Stomach smooth muscle (tissue), 2 donors: ENCODE measurements around the gene SND1.

ENCODE experiments used
- H3K27ac ChIP-seq: one replicate; pipeline ENCODE4 v1.7.0; 2013; ENCODE audit warnings: mild to moderate bottlenecking, low read length, inconsistent platforms
- H3K27me3 ChIP-seq, 2 donors: one replicate each; pipeline ENCODE4 v1.7.0; 2013; ENCODE audit warnings: low read length in 2 of 2; ENCODE audit not compliant: insufficient read depth in 2 of 2, control insufficient read depth in 1 of 2
- H3K36me3 ChIP-seq, 2 donors: one replicate each; pipeline ENCODE4 v1.7.0; 2013; ENCODE audit warnings: low read length in 2 of 2; ENCODE audit not compliant: control insufficient read depth in 2 of 2, insufficient read depth in 2 of 2
- H3K4me1 ChIP-seq: one replicate; pipeline ENCODE4 v1.7.0; 2013; ENCODE audit warnings: low read length; ENCODE audit not compliant: control insufficient read depth, insufficient read depth
- H3K4me3 ChIP-seq, 2 donors: one replicate each; pipeline ENCODE4 v1.7.0; 2013; ENCODE audit warnings: low read length in 2 of 2
- H3K9ac ChIP-seq, 2 donors: one replicate each; pipeline ENCODE4 v1.7.0; 2013; ENCODE audit warnings: low read length in 2 of 2, mild to moderate bottlenecking in 1 of 2
- H3K9me3 ChIP-seq, 2 donors: one replicate each; pipeline ENCODE4 v1.7.0; 2013; ENCODE audit warnings: low read length in 2 of 2; ENCODE audit not compliant: control insufficient read depth in 2 of 2
- donor health status: healthy.
- donor health status: Pancreatic carcinoma.

Gene SND1

DNA sequence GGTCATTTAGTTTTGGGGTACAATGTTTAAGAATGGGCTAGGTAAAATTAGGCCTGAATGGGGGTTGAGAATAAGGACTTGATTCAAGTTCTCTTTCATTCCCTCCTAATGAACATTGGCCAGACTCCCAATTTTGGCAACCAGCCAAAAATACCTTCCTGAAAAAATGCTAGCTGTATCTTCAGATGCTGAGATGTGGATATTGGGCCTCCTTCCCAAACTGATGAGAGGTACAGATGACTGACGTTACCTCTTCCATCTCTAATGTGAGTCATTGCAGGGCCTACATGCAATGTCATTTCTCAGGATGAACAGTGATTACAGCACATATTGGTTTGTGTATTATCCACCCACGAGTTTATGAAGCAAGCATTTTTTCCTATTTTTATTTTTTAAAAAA lies 151.6 kb downstream of the SND1 start:
- Histone ChIP-seq H3K4me1 (peaks cover 8% of the 10 kb centered on the region), H3K4me3 (no peak overlapping the region), H3K27ac (no peak overlapping the region), H3K9me3 (no peaks in the 10 kb centered on the region), H3K9ac (no peak overlapping the region), H3K27me3 (no peaks in the 10 kb centered on the region), H3K36me3 (no peaks in the 10 kb centered on the region)

DNA sequence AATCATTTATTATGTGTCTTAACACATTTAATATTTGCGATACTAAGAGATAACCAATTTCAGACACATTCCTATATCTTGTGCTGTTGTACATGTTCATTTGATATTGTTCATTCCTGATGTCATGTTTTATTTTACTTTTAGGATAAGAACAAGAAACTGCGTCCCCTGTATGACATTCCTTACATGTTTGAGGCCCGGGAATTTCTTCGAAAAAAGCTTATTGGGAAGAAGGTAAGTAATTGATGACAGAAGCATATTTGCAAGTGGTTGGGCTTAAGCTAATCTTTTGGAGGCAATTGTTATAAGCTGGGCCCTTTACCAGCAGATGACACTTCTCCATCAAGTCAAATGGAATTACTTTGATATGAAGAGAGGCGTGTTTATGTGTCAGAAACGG lies 155.3 kb downstream of the SND1 start:
- Histone ChIP-seq H3K9me3 (no peaks in the 10 kb centered on the region), H3K4me3 (no peak overlapping the region), H3K27ac (no peak overlapping the region), H3K36me3 (peaks cover 0 to 2% of the 10 kb centered on the region in 2 donors), H3K4me1 (no peaks in the 10 kb centered on the region), H3K27me3 (no peaks in the 10 kb centered on the region), H3K9ac (no peak overlapping the region)

GRCh38 chr7:127807829-127808228 lies 155.8 kb downstream of the SND1 start:
- H3K9me3 ChIP-seq, result no peaks in the 10 kb centered on the region

DNA sequence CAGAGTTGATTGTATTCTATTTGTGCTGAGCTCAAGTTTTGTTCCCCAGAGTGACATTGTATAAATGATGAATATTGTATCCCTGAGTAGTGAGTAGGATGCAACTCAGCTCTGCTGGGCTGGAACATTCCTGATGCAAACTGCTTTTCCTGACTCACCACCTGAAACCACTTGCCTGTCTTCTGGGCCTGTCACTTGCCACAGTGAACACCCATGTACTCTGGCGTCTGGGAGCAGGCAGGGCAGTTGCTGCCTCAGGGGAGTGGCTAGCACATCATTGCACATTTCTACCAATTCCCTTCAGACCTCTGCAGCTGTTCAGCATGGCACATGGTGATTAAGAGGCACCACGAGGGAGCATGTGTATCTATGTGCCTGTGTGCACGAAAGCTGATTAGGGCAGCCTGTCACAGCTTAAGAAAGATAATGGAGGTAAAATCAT lies 157.3 kb downstream of the SND1 start:
- Histone ChIP-seq H3K27me3 (no peaks in the 10 kb centered on the region), H3K36me3 (peaks cover 0 to 2% of the 10 kb centered on the region in 2 donors), H3K9me3 (no peaks in the 10 kb centered on the region), H3K4me3 (no peak overlapping the region), H3K27ac (no peak overlapping the region), H3K4me1 (no peaks in the 10 kb centered on the region), H3K9ac (no peak overlapping the region)

More at GRCh38 chr7:127807829-127808228, 155.8 kb downstream of the SND1 start:
- Histone ChIP-seq H3K27me3 (no peaks in the 10 kb centered on the region), H3K36me3 (peaks cover 0 to 2% of the 10 kb centered on the region in 2 donors), H3K4me1 (no peaks in the 10 kb centered on the region), H3K9ac (no peak overlapping the region), H3K27ac (no peak overlapping the region), H3K4me3 (no peak overlapping the region)

GRCh38 chr7:127810113-127810512 lies 158.1 kb downstream of the SND1 start:
- Histone ChIP-seq H3K4me1 (no peaks in the 10 kb centered on the region), H3K27me3 (no peaks in the 10 kb centered on the region), H3K27ac (no peak overlapping the region), H3K36me3 (peaks cover 0 to 2% of the 10 kb centered on the region in 2 donors), H3K9ac (no peak overlapping the region), H3K9me3 (no peaks in the 10 kb centered on the region), H3K4me3 (no peak overlapping the region)

- H3K9me3 ChIP-seq, result no peaks in the 10 kb centered on the region
- no peaks in the 10 kb centered on the region for H3K4me1 ChIP-seq
- H3K27me3 ChIP-seq, result no peaks in the 10 kb centered on the region
- no peak overlapping the region for H3K9ac ChIP-seq
- no peak overlapping the region for H3K27ac ChIP-seq
- no peak overlapping the region for H3K4me3 ChIP-seq
- H3K36me3 ChIP-seq, result peaks cover 0 to 2% of the 10 kb centered on the region in 2 donors
Measured at GRCh38 chr7:127810696-127811660, 159.0 kb downstream of the SND1 start.

DNA sequence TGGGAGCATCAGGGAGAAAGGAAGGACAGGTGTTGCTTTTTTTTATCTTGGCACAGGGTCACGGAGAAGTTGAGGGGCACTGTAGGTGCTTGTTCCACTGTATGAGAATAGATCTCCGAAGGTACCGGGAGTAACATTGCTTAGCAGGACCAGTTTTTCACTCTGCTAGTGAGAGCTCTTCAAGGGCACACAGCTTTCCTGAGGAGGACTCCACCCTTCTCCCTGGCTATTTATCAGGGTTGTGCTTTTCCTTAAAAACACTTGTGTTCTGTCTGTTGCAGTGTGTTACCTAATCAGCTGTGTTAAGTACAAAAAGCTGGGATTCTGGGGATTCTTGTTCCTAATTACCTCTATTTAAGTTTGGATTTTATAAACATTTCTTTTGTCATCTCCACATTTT lies 160.5 kb downstream of the SND1 start:
- peaks cover 0 to 2% of the 10 kb centered on the region in 2 donors for H3K36me3 ChIP-seq
- H3K9ac ChIP-seq, result no peak overlapping the region
- H3K4me3 ChIP-seq, result no peak overlapping the region
- no peaks in the 10 kb centered on the region for H3K9me3 ChIP-seq
- no peaks in the 10 kb centered on the region for H3K4me1 ChIP-seq
- H3K27me3 ChIP-seq, result no peaks in the 10 kb centered on the region
- no peak overlapping the region for H3K27ac ChIP-seq

- Histone ChIP-seq H3K4me1 (no peaks in the 10 kb centered on the region), H3K27ac (no peak overlapping the region), H3K4me3 (no peak overlapping the region), H3K27me3 (no peaks in the 10 kb centered on the region), H3K9me3 (no peaks in the 10 kb centered on the region), H3K9ac (no peak overlapping the region), H3K36me3 (peaks cover 0 to 2% of the 10 kb centered on the region in 2 donors)
Measured at GRCh38 chr7:127813991-127814541, 162.1 kb downstream of the SND1 start.

GRCh38 chr7:127815631-127816145 lies 163.7 kb downstream of the SND1 start:
- Histone ChIP-seq H3K9ac (no peak overlapping the region), H3K27ac (no peak overlapping the region), H3K9me3 (no peaks in the 10 kb centered on the region), H3K4me1 (no peaks in the 10 kb centered on the region), H3K36me3 (no peaks in the 10 kb centered on the region), H3K27me3 (no peaks in the 10 kb centered on the region), H3K4me3 (no peak overlapping the region)

- Histone ChIP-seq H3K27ac (no peak overlapping the region), H3K36me3 (no peaks in the 10 kb centered on the region), H3K27me3 (no peaks in the 10 kb centered on the region), H3K9me3 (no peaks in the 10 kb centered on the region), H3K4me1 (no peaks in the 10 kb centered on the region), H3K4me3 (no peak overlapping the region), H3K9ac (no peak overlapping the region)
Measured at GRCh38 chr7:127816354-127817190, 164.6 kb downstream of the SND1 start.
